Body of pancreas (tissue), 4 donors: ENCODE data around the gene ALS2CL. TPM values are rescaled to one million over a fixed set of nuclear protein-coding genes. Genes with fewer than 3 reads are reported as not detected.
A peak's percentile ranks its signal among the peaks of the same experiment; 100 is the strongest.

Source experiments
- ATAC-seq: fragments of 150-250 bp; one replicate; pipeline ENCODE4 v1.9.1; 2016
- DNase-seq, 4 donors: peaks; one replicate each; pipeline ENCODE4 v3.0.0-alpha.2; 2019
- H3K27ac ChIP-seq, 4 donors: fragments of 200-600 bp; sonication (generic); 1 replicate in 3 of 4; 2 replicates in 1 of 4; pipeline versions ENCODE4 v1.5.1 to v1.6.1; 2016 to 2019; ENCODE audit warnings: mild to moderate bottlenecking in 1 of 4, mixed read lengths in 1 of 4, moderate library complexity in 1 of 4
- H3K27me3 ChIP-seq, 2 donors: fragments of 200-600 bp; sonication (generic); one replicate each; pipeline ENCODE4 v1.6.0; 2016; ENCODE audit warnings: mild to moderate bottlenecking in 1 of 2
- H3K36me3 ChIP-seq, 2 donors: fragments of 200-600 bp; sonication (generic); replicated peaks in 1 of 2; 2 replicates each; pipeline ENCODE4 v1.5.1; 2016; ENCODE audit warnings: low read depth in 2 of 2; ENCODE audit not compliant: insufficient read depth in 1 of 2
- H3K4me1 ChIP-seq: fragments of 200-600 bp; sonication (generic); one replicate; pipeline ENCODE4 v1.6.0; 2016
- H3K4me3 ChIP-seq, 2 donors: fragments of 200-600 bp; sonication (generic); 1 replicate in 1 of 2; 2 replicates in 1 of 2; pipeline ENCODE4 v1.5.1; 2016 to 2019
- H3K9me3 ChIP-seq, 3 donors: fragments of 200-600 bp; sonication (generic); 1 replicate in 2 of 3; 2 replicates in 1 of 3; pipeline ENCODE4 v1.5.1; 2016
- CTCF ChIP-seq, 7 experiments: fragments of 450-650 bp in 4 of 7; fragments of 200-600 bp in 3 of 7; sonication (generic) in 3 of 7; IDR thresholded peaks; one replicate each; pipeline ENCODE4 v1.5.1; 2016 to 2019; ENCODE audit warnings: antibody characterized with exemption in 7 of 7
- POLR2A ChIP-seq, 3 donors: fragments of 450-650 bp; IDR thresholded peaks; one replicate each; pipeline ENCODE4 v1.6.1; 2016; ENCODE audit warnings: antibody characterized with exemption in 3 of 3, mild to moderate bottlenecking in 2 of 3
- WGBS, 2 donors: methylation state at CpG; one replicate each; pipeline ENCODE4 v1.1.5; 2017; 5-methylcytosine and 5-hydroxymethylcytosine counted together
- intact Hi-C: fragments of 100-400 bp; cut with DNase I; formaldehyde crosslinking; loops from one replicate; pipeline ENCODE4 v1.15.1; 2023
- total RNA-seq, 2 donors: library from RNA; depleted of rRNA; stranded (reverse); fragments of >200 nt; gene quantifications; one replicate each; pipeline ENCODE4 v1.1.0, GENCODE V29; 2016

The ALS2CL gene
- total RNA-seq, 2 donors from 2014 or later, result 30.3 to 48.5 TPM

GRCh38 chr3:46710229-46710628, 16.8 kb upstream of the ALS2CL start:
- no peak overlapping the region for H3K27ac ChIP-seq
- H3K27me3 ChIP-seq, result no peaks in the 10 kb centered on the region
- WGBS, 2 donors, result 75 to 85% methylated on average over 5 to 6 of the region's 7 CpGs
- no peaks in the 10 kb centered on the region for H3K9me3 ChIP-seq
- no peak overlapping the region for H3K4me3 ChIP-seq
- DNase-seq (no peak), ATAC-seq (no peak)
- TF ChIP-seq POLR2A (IDR thresholded peaks at IDR 0.05) (no peak), CTCF (IDR thresholded peaks at IDR 0.05) (no peak)
- no peaks in the 10 kb centered on the region for H3K36me3 ChIP-seq
- intact Hi-C loops, result no loop called here
- H3K4me1 ChIP-seq, result no peaks in the 10 kb centered on the region

GRCh38 chr3:46709721-46710120, 16.2 kb upstream of the ALS2CL start:
- Histone ChIP-seq H3K27ac (no peak overlapping the region), H3K4me3 (no peak overlapping the region), H3K36me3 (no peaks in the 10 kb centered on the region), H3K4me1 (no peaks in the 10 kb centered on the region), H3K9me3 (no peaks in the 10 kb centered on the region), H3K27me3 (no peaks in the 10 kb centered on the region)
- intact Hi-C loops, result loop anchor here (5.0 kb wide), 1 partner anchor 193 kb away; no protein-coding TSS in a partner anchor
- DNase-seq (peak in 1 of 4 donors; percentile 1), ATAC-seq (no peak)
- 90% methylated on average over 6 of the region's 6 CpGs for WGBS, 2 donors
- TF ChIP-seq POLR2A (IDR thresholded peaks at IDR 0.05), result no peak
- no peak for TF ChIP-seq CTCF (IDR thresholded peaks at IDR 0.05)

GRCh38 chr3:46709157-46709654, 15.7 kb upstream of the ALS2CL start:
- Histone ChIP-seq H3K27me3 (no peaks in the 10 kb centered on the region), H3K9me3 (no peaks in the 10 kb centered on the region), H3K27ac (no peak overlapping the region), H3K36me3 (no peaks in the 10 kb centered on the region), H3K4me3 (no peak overlapping the region), H3K4me1 (no peaks in the 10 kb centered on the region)
- ATAC-seq (no peak), DNase-seq (no peak)
- WGBS, 2 donors, result 85 to 86% methylated on average over 7 of the region's 7 CpGs
- intact Hi-C loops, result loop anchor here (5.0 kb wide), 1 partner anchor 193 kb away; no protein-coding TSS in a partner anchor
- TF ChIP-seq POLR2A (IDR thresholded peaks at IDR 0.05), result no peak
- TF ChIP-seq CTCF (IDR thresholded peaks at IDR 0.05), result no peak

GRCh38 chr3:46708401-46709156, 15.1 kb upstream of the ALS2CL start:
- 70 to 71% methylated on average over 2 to 11 of the region's 11 CpGs for WGBS, 2 donors
- no peaks in the 10 kb centered on the region for H3K27me3 ChIP-seq
- no peak for ATAC-seq
- H3K4me1 ChIP-seq, result no peaks in the 10 kb centered on the region
- intact Hi-C loops, result loop anchor here (5.0 kb wide), 1 partner anchor 194 kb away; no protein-coding TSS in a partner anchor
- H3K9me3 ChIP-seq, result no peaks in the 10 kb centered on the region
- no peaks in the 10 kb centered on the region for H3K36me3 ChIP-seq
- H3K27ac ChIP-seq, result no peak overlapping the region
- no peak overlapping the region for H3K4me3 ChIP-seq
- DNase-seq, result peak in 2 of 4 donors; percentile 3 to 5
- no peak for TF ChIP-seq CTCF (IDR thresholded peaks at IDR 0.05)
- no peak for TF ChIP-seq POLR2A (IDR thresholded peaks at IDR 0.05)
